Ovary (tissue), 3 donors: ENCODE measurements around the gene SLC51A.

Experiments
- EP300 ChIP-seq: sonication (generic); formaldehyde crosslinking; IDR thresholded peaks from one replicate; pipeline ENCODE4 v1.6.1; 2017; ENCODE audit warnings: antibody characterized with exemption
- POLR2A ChIP-seq: fragments of 450-650 bp; IDR thresholded peaks from one replicate; pipeline ENCODE4 v1.6.1; 2017; ENCODE audit warnings: antibody characterized with exemption, mild to moderate bottlenecking, moderate library complexity
- TF ChIP-seq, protein P1 (sequence below), 3 donors: fragments of 450-650 bp in 2 of 3; fragments of 200-600 bp in 1 of 3; IDR thresholded peaks; one replicate each; pipeline versions ENCODE4 v1.5.1 to v1.8.0; 2016 to 2022; ENCODE audit warnings: antibody characterized with exemption in 3 of 3, mild to moderate bottlenecking in 1 of 3
- donor health status: DM: no; HTN: no; CAD: no.

- TF ChIP-seq, protein P1, sequence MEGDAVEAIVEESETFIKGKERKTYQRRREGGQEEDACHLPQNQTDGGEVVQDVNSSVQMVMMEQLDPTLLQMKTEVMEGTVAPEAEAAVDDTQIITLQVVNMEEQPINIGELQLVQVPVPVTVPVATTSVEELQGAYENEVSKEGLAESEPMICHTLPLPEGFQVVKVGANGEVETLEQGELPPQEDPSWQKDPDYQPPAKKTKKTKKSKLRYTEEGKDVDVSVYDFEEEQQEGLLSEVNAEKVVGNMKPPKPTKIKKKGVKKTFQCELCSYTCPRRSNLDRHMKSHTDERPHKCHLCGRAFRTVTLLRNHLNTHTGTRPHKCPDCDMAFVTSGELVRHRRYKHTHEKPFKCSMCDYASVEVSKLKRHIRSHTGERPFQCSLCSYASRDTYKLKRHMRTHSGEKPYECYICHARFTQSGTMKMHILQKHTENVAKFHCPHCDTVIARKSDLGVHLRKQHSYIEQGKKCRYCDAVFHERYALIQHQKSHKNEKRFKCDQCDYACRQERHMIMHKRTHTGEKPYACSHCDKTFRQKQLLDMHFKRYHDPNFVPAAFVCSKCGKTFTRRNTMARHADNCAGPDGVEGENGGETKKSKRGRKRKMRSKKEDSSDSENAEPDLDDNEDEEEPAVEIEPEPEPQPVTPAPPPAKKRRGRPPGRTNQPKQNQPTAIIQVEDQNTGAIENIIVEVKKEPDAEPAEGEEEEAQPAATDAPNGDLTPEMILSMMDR (IDR thresholded peaks at IDR 0.05), result no peak
- TF ChIP-seq POLR2A, result no peak
- no peak for TF ChIP-seq EP300
Observed at GRCh38 chr3:196179380-196180308, 36.7 kb upstream of the SLC51A start.
